Nephron (organoid): ENCODE data around the gene LRRC56.
A peak's percentile ranks its signal among the peaks of the same experiment; 100 is the strongest.

Experiments
- H3K27ac Mint-ChIP-seq, 3 experiments: 2 replicates each; pipeline ENCODE4 v1.8.0; 2020; ENCODE audit warnings: mixed read lengths in 3 of 3, mild to moderate bottlenecking in 2 of 3, moderate library complexity in 1 of 3
- H3K27me3 Mint-ChIP-seq: 2 replicates; pipeline ENCODE4 v1.8.0; 2021; ENCODE audit warnings: low read depth, mild to moderate bottlenecking, moderate library complexity, mixed read lengths
- H3K36me3 Mint-ChIP-seq: 2 replicates; pipeline ENCODE4 v1.8.0; 2020; ENCODE audit warnings: low read depth, mixed read lengths
- H3K4me1 Mint-ChIP-seq: 2 replicates; pipeline ENCODE4 v1.8.0; 2020; ENCODE audit warnings: mixed read lengths
- H3K4me3 Mint-ChIP-seq, 3 experiments: 2 replicates each; pipeline ENCODE4 v1.8.0; 2020; ENCODE audit warnings: mild to moderate bottlenecking in 3 of 3, mixed read lengths in 3 of 3, moderate library complexity in 2 of 3
- H3K9me3 Mint-ChIP-seq: 2 replicates; pipeline ENCODE4 v1.8.0; 2020; ENCODE audit warnings: mixed read lengths
- TF ChIP-seq, protein P1 (sequence below), 3 experiments: fragments of 200-600 bp; sonication (generic); IDR thresholded peaks; one replicate each; pipeline ENCODE4 v1.5.0; 2021; ENCODE audit warnings: antibody characterized with exemption in 3 of 3; ENCODE audit not compliant: unreplicated experiment in 3 of 3

The LRRC56 gene

DNA sequence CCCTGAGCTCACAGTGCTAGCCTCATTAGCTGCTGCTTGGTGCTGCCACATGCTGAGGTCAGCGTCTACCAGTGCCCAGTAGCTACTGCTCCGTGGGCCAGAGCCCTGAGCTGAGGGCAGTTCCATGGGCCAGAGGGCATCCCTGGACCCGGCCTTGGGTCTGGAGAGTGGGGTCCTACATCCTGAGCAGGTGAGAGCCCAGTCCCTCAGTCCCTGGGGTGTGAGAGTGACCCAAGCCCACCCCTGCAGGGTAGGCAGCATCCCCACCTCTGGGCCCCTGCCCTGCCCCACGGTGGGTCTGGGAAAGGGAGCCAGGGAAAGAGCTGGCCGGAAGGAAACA is 13.4 kb downstream of the LRRC56 start:
- no peaks in the 10 kb centered on the region for H3K4me1 Mint-ChIP-seq
- H3K4me3 Mint-ChIP-seq = no peak overlapping the region
- peaks cover 24% of the 10 kb centered on the region for H3K27me3 Mint-ChIP-seq
- TF ChIP-seq, protein P1, sequence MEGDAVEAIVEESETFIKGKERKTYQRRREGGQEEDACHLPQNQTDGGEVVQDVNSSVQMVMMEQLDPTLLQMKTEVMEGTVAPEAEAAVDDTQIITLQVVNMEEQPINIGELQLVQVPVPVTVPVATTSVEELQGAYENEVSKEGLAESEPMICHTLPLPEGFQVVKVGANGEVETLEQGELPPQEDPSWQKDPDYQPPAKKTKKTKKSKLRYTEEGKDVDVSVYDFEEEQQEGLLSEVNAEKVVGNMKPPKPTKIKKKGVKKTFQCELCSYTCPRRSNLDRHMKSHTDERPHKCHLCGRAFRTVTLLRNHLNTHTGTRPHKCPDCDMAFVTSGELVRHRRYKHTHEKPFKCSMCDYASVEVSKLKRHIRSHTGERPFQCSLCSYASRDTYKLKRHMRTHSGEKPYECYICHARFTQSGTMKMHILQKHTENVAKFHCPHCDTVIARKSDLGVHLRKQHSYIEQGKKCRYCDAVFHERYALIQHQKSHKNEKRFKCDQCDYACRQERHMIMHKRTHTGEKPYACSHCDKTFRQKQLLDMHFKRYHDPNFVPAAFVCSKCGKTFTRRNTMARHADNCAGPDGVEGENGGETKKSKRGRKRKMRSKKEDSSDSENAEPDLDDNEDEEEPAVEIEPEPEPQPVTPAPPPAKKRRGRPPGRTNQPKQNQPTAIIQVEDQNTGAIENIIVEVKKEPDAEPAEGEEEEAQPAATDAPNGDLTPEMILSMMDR (IDR thresholded peaks at IDR 0.05; ENCODE audit: unreplicated experiment in 3 of 3) = no peak
- no peaks in the 10 kb centered on the region for H3K9me3 Mint-ChIP-seq
- no peak overlapping the region for H3K27ac Mint-ChIP-seq
- H3K36me3 Mint-ChIP-seq = no peaks in the 10 kb centered on the region

DNA sequence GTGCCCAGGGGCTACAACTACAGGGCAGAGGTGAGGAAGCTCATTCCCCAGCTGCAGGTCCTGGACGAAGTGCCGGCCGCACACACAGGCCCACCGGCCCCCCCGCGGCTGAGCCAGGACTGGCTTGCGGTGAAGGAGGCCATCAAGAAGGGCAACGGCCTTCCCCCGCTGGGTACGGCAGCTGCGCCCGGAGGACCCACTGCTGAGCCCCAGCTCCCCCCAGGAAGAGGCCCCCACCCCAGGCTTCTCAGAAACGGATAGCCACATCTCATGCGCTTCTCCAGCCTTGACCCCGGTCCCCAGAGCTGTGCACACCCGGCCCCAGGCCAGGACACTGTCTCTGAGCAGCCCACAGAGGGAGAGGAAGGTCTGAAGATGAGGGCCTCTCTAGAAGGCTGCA is 13.8 kb downstream of the LRRC56 start:
- no peaks in the 10 kb centered on the region for H3K4me1 Mint-ChIP-seq
- H3K36me3 Mint-ChIP-seq = no peaks in the 10 kb centered on the region
- TF ChIP-seq, protein P1 (IDR thresholded peaks at IDR 0.05; ENCODE audit: unreplicated experiment in 3 of 3) = no peak
- H3K27ac Mint-ChIP-seq = no peak overlapping the region
- peaks cover 26% of the 10 kb centered on the region for H3K27me3 Mint-ChIP-seq
- H3K9me3 Mint-ChIP-seq = no peaks in the 10 kb centered on the region
- no peak overlapping the region for H3K4me3 Mint-ChIP-seq

DNA sequence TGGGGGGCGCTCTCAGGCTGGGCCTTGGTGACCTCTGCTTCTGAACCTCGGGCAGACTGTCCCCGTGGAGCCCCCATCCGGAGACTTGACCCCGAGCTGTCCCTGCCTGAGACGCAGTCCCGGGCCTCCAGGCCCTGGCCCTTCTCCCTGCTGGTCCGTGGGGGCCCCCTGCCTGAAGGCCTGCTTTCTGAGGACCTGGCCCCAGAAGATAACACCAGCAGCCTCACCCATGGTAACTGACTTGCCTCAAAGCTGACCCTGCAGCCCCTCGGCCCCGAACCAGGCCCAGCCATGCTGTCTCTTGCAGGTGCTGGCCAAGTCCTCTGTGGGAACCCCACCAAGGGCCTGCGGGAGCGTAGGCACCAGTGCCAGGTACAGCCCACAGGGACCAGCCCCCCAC is 14.3 kb downstream of the LRRC56 start:
- H3K36me3 Mint-ChIP-seq = no peaks in the 10 kb centered on the region
- TF ChIP-seq, protein P1 (IDR thresholded peaks at IDR 0.05; ENCODE audit: unreplicated experiment in 3 of 3) = no peak
- H3K9me3 Mint-ChIP-seq = no peaks in the 10 kb centered on the region
- H3K4me3 Mint-ChIP-seq = no peak overlapping the region
- no peak overlapping the region for H3K27ac Mint-ChIP-seq
- no peaks in the 10 kb centered on the region for H3K4me1 Mint-ChIP-seq
- peaks cover 27% of the 10 kb centered on the region for H3K27me3 Mint-ChIP-seq

DNA sequence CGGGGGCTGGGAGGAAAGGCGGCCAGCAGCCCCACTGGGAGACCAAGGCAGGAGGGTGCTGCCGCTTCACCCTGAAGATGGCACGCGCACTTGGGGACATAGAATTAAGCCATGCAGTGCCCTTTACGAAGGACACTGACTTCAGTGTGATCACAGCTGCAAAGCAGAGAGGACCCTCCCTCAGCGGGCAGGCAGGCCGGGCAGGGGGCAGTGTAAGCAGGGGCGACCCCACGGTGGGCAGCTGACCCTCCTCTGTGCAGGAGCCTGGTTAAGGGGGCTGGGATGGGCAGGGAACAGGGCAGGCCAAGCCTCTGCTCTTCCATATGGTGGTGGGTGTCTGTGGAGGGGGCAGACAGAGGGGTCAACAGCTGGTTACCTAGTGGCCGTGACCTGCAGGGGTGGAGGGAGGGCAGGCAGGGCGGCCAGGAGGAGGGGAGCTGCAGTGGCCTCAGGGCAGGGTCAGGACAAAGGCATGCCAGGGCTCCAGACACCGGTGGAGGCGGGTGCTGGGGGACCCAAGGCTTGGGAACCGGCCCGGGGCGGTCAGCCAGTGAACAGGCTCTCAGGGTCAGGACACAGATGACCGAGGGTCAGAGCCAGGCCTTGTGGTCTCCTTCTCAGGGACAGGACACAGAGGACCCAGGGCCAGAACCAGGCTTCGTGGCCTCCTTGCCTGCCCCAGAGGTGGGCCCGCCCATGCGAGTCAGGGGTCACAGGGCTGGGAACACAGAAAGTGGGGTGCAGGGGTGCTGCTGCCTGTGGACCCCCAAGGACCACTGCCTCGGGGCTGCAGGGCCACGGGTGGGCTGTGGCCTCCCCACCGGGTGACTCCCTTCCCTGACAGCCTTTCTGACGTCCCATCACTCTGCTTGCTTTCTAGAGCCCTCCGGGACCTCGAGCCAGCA is 16.0 kb downstream of the LRRC56 start:
- Mint-ChIP-seq H3K4me1 (no peaks in the 10 kb centered on the region), H3K4me3 (peak overlapping the region in 2 of 3 experiments; percentile 34 to 56), H3K36me3 (no peaks in the 10 kb centered on the region), H3K27me3 (peaks cover 43% of the 10 kb centered on the region), H3K27ac (no peak overlapping the region), H3K9me3 (no peaks in the 10 kb centered on the region)
- TF ChIP-seq, protein P1 (IDR thresholded peaks at IDR 0.05; ENCODE audit: unreplicated experiment in 3 of 3) = no peak

DNA sequence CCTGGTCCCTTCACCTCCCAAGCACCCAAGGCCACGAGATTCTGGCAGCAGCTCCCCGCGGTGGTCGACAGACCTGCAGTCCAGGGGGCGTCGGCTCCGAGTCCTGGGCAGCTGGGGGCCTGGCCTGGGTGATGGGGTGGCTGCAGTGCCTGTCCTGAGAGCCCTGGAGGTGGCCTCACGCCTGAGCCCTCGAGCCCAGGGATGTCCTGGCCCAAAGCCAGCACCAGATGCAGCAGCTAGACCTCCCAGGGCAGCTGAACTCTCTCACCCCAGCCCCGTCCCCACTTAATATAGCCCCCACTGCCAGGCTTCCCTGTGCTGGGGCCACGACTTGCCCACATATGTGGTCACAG is 16.6 kb downstream of the LRRC56 start:
- Mint-ChIP-seq H3K4me3 (no peak overlapping the region), H3K36me3 (no peaks in the 10 kb centered on the region), H3K4me1 (no peaks in the 10 kb centered on the region), H3K27me3 (peaks cover 43% of the 10 kb centered on the region), H3K9me3 (no peaks in the 10 kb centered on the region), H3K27ac (no peak overlapping the region)
- TF ChIP-seq, protein P1 (IDR thresholded peaks at IDR 0.05; ENCODE audit: unreplicated experiment in 3 of 3) = no peak
